GM19025 (cell line): Measurements from ENCODE around the gene ATP1B3.
"Not testable (repeated sequence)": the region's sequence is repeated elsewhere in the genome, so short reads cannot be mapped to it uniquely, and the experiment has no call there.

Source experiments
- ATAC-seq: cut with Tn5 transposase; IDR thresholded peaks from one replicate; pipeline ENCODE4 v1.9.1; 2021; ENCODE audit warnings: mild to moderate bottlenecking, low read depth, moderate library complexity; ENCODE audit not compliant: unreplicated experiment

Gene ATP1B3

GRCh38 chr3:141901914-141902313 is 25.5 kb downstream of the ATP1B3 start:
- no peak for ATAC-seq

- no peak for ATAC-seq
Measured at GRCh38 chr3:141904203-141904602, 27.8 kb downstream of the ATP1B3 start.

DNA sequence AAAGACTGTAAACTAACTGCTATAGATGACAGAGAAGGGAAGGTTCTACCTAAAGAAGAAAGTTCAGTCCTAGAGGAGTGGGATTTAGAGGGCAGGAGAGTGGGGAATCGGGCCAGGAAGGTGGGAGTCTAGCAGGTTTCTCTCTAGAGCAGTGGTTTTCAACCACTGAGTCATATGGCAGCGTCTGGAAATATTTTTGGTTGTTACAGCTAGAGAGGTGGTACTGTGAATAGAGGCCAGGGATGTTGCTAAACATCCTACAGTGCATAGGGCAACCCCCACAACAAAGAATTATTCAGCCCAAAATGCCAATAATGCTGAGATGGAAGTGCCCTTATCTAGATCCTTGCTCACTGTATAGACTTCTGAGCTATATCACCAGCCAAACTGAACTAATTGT is 28.7 kb downstream of the ATP1B3 start:
- no peak for ATAC-seq

DNA sequence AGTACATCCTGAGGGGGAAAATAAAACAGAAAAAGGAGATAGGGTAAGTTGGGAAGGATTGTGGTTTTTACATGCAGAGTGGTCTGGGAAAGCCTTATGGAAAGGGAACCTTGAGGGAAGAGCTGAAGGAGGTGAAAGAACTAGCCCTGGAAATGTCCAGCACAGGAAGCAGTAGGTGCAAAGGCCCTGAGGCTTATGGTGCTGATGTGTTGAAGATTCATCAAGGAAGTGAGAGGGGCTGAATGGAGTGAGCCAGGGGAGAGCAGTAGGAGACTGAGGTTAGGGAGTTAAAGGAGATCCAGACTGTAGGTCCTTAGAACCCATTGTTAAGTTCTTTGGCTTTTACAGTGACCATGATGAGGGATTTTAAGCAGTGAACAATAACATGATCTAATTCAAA is 33.0 kb downstream of the ATP1B3 start:
- ATAC-seq: no peak

DNA sequence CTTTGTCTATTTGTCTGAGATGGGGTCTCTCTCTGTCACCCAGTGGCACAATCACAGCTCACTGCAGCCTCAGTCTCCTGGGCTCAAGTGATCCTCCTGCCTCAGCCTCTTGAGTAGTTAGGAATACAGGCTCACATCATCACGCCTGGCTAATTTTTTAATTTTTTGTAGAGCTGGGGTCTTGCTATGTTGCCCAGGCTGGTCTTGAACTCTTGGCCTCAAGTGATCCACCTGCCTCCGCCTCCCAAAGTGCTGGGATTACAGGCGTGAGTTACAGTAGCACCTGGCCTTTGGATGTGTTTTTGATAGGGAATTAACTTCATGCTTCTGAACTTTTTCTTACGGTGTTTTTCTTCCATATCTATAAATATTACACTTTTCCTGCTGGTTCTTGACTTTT is 33.5 kb downstream of the ATP1B3 start:
- ATAC-seq: not testable (repeated sequence)

- no peak for ATAC-seq
Measured at GRCh38 chr3:141913150-141913811, 36.8 kb downstream of the ATP1B3 start.

- no peak for ATAC-seq
Measured at GRCh38 chr3:141914311-141914710, 37.9 kb downstream of the ATP1B3 start.

DNA sequence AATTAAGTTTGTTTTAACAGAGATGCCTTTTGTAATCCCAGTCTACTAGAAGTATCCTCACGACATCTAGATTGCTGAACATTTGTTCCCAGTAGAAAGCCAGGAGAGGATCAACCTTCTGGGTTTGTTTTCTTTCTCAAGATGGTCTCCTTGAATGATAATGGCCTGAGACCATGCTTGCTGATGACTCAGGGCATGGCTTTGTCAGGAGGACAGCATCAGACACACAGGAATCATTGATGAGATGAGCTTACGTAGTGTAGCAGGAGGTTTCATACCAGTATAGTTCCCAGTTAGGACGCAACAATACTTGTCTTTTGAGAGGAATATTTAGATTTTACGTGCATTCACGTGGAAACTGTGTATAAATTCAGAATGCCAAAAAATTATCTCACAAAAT is 38.6 kb downstream of the ATP1B3 start:
- no peak for ATAC-seq

GRCh38 chr3:141915766-141916165 is 39.3 kb downstream of the ATP1B3 start:
- no peak for ATAC-seq

DNA sequence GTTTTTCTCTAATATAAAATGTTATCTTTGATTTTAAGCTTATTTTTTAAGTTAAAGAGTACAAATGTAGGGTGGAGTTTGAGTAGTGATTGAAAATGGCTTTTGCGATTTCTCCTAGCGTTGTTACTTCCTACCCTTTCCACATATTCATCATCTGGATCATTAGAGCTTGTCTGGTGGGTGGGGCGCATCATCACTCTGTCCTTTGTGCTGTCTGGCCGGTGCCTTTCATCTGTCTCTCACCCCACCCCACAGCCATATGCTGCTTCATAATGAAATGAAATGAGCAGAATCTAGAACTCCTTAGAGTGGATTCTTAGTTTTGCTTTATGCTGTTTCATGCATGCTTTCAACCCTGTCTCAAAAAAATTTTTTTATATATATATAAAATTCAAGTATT is 44.3 kb downstream of the ATP1B3 start:
- no peak for ATAC-seq

DNA sequence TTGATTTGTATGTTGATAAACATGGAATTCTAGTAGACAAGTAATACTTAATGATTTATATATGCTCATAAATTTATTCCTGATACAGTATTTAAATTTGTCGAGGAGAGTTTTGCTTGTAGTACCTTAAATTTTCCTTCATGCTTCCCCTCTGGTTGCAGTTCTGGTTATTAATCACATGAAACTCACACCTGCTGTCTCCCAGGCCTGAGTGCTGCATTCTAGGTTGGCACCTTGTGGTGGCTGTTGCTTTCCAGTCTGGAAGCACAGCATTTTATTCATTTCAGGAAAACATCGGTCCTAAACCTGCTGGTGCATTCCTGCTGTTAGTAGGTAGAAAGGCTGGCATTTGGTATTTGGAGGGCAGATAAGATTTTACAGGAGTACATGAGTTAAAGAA is 44.9 kb downstream of the ATP1B3 start:
- ATAC-seq: no peak

DNA sequence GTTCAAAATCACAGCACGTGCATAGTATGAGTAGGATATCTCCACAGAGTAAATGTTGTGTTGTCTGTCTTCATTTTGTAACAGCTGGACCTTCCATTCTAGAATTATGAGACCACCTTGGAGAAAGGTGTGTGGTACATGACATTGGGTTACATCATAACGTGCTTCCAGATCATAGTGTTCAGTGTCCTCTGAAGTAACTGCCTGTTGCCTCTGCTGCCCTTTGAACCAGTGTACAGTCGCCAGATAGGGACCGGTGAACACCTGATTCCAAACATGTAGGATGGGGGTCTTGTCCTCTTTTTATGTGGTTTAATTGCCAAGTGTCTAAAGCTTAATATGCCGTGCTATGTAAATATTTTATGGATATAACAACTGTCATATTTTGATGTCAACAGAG is 49.2 kb downstream of the ATP1B3 start:
- not testable (repeated sequence) for ATAC-seq

GRCh38 chr3:141926929-141927328 is 50.5 kb downstream of the ATP1B3 start:
- no peak for ATAC-seq

DNA sequence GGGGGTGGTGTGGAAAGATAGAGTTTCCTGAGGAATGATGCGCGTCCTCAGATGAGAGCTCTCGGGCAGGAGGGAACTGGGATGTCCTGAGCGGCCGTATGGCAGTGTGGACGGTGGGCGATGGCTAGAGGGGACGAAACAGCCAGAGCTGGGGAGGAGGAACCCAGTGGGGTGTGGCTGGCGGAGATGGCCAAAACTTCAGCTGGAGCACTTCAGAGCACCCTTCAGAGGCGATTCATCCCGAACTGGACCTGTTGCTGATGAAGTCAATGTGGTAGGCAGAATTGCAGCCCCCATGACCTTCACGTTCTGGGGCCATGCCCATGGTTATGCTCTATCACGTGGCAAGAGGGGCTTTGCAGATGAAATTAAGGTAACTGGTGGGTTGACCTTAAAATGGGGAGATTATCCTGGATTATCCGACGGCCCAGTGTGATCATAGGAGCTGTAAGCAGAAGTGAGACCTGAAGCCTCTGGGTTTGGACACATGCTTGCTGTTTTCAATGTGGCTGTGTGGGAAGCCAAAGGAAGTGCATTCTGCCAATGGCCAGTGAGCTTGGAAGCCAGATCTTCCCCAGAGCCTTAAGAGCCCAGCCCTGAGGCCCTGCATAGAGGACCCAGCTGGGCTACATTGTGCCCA is 52.3 kb downstream of the ATP1B3 start:
- ATAC-seq: no peak

DNA sequence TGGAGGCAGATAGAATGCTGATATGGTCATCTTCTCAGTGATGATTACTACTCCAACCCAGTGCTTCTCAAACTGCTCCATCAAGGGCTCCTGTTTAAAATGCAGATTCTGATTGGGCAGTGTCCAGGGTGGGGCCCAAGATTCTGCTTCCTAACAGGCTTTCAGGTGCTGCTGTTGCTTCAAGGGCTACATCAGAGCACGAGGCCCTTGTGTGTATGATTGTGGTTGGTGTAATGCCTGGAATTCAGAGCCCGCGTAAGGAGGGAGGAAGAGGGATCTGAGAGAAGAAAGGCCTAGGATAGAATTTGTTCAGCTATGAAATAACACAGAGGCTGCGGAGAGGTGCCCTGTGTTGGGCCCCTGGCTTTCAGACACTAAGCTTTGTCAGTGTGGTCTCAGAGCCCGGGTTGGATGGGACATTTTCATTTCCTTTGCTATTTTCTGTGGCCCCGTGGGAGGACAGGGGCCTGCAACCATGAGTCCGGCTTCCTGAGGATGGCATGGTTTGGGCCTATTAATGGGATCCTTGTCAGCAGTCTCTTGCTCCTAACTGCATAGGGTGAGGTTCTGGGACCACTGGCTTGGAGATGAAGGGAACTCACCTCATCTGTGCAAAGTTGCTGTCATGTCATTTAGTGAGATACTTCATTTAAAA is 53.0 kb downstream of the ATP1B3 start:
- ATAC-seq: no peak

GRCh38 chr3:141930801-141931200 is 54.4 kb downstream of the ATP1B3 start:
- no peak for ATAC-seq

- no peak for ATAC-seq
Measured at GRCh38 chr3:141933421-141934300, 57.2 kb downstream of the ATP1B3 start.

DNA sequence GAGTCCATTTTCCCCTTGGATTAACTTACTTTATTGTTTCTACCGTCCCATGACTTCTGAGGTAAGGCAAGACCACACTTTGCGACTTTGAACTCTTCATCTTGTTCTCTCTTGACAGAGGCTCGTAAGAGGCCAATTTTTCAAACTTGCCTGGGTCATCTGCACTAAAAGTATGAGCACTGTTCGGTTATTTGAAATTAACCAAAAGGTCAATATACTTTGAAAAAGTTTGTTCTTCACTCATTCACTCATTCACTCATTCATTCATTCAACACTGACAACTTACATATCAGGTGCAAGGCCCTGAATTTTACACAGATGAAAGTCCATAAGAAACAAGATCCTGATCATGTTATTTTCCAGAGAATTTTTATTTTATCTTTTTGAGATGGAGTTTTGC is 57.9 kb downstream of the ATP1B3 start:
- ATAC-seq: no peak

- ATAC-seq: no peak
Measured at GRCh38 chr3:141938011-141938500, 61.6 kb downstream of the ATP1B3 start.

GRCh38 chr3:141939759-141940158 is 63.3 kb downstream of the ATP1B3 start:
- ATAC-seq: no peak
